Gastrocnemius medialis (tissue), 4 donors: ENCODE measurements around the gene CNOT11. TPM values are rescaled to one million over a fixed set of nuclear protein-coding genes. Genes with fewer than 3 reads are reported as not detected.
"Not testable (repeated sequence)": the region's sequence is repeated elsewhere in the genome, so short reads cannot be mapped to it uniquely, and the experiment has no call there.

Experiments used
- ATAC-seq, 2 donors: fragments of 150-250 bp; one replicate each; pipeline ENCODE4 v1.9.1; 2016
- DNase-seq, 2 donors: peaks; one replicate each; pipeline ENCODE4 v3.0.0-alpha.2; 2019
- H3K27ac ChIP-seq, 4 donors: fragments of 200-600 bp; sonication (generic); 1 replicate in 1 of 4; 2 replicates in 3 of 4; pipeline ENCODE4 v1.5.1; 2016 to 2018; ENCODE audit warnings: mild to moderate bottlenecking in 2 of 4, moderate library complexity in 1 of 4
- H3K27me3 ChIP-seq, 3 donors: fragments of 200-600 bp; sonication (generic) in 2 of 3; 1 replicate in 1 of 3; 2 replicates in 2 of 3; pipeline versions ENCODE4 v1.5.1 to v1.6.0; 2016 to 2019; ENCODE audit warnings: mild to moderate bottlenecking in 1 of 3, moderate library complexity in 1 of 3
- H3K36me3 ChIP-seq, 2 donors: fragments of 200-600 bp; sonication (generic) in 1 of 2; one replicate each; pipeline ENCODE4 v1.5.1; 2017 to 2018
- H3K4me1 ChIP-seq, 2 donors: fragments of 200-600 bp; sonication (generic) in 1 of 2; one replicate each; pipeline ENCODE4 v1.5.1; 2016 to 2017; ENCODE audit warnings: mild to moderate bottlenecking in 2 of 2
- H3K4me3 ChIP-seq, 4 donors: fragments of 200-600 bp; sonication (generic) in 3 of 4; 1 replicate in 1 of 4; 2 replicates in 3 of 4; pipeline ENCODE4 v1.5.1; 2016 to 2019; ENCODE audit warnings: mild to moderate bottlenecking in 2 of 4
- H3K9me3 ChIP-seq, 3 donors: fragments of 200-600 bp; sonication (generic) in 2 of 3; 1 replicate in 1 of 3; 2 replicates in 2 of 3; pipeline ENCODE4 v1.5.1; 2016 to 2019
- POLR2A ChIP-seq, 2 donors: fragments of 450-650 bp; IDR thresholded peaks; one replicate each; pipeline ENCODE4 v1.6.1; 2017; ENCODE audit warnings: antibody characterized with exemption in 2 of 2, mild to moderate bottlenecking in 2 of 2, moderate library complexity in 2 of 2
- in situ Hi-C, 4 donors: fragments of 200-750 bp; cut with MboI; loops; one replicate each; pipeline versions ENCODE4 v1.15.0 to v1.8.0; 2017; ENCODE audit warnings: low sequenced_read_pairs in 4 of 4
- intact Hi-C: fragments of 100-400 bp; cut with DNase I; formaldehyde crosslinking; loops from one replicate; pipeline ENCODE4 v1.15.1; 2023; ENCODE audit warnings: low total_unique reads
- total RNA-seq, 4 donors: library from RNA; depleted of rRNA; stranded (reverse); fragments of >200 nt; gene quantifications; one replicate each; pipeline versions ENCODE4 v1.1.0 to v1.2.3, GENCODE V29; 2016
- TF ChIP-seq, protein P1 (sequence below), 5 experiments: fragments of 450-650 bp in 3 of 5; fragments of 200-600 bp in 2 of 5; sonication (generic) in 2 of 5; IDR thresholded peaks in 4 of 5; conservative IDR thresholded peaks in 1 of 5; 1 replicate in 4 of 5; 2 replicates in 1 of 5; pipeline ENCODE4 v1.5.1; 2016 to 2019; ENCODE audit warnings: antibody characterized with exemption in 5 of 5, mild to moderate bottlenecking in 3 of 5, moderate library complexity in 3 of 5

CNOT11 gene
- total RNA-seq, 4 donors from 2014 or later: 31.2 to 42.0 (median 35.5) TPM

DNA sequence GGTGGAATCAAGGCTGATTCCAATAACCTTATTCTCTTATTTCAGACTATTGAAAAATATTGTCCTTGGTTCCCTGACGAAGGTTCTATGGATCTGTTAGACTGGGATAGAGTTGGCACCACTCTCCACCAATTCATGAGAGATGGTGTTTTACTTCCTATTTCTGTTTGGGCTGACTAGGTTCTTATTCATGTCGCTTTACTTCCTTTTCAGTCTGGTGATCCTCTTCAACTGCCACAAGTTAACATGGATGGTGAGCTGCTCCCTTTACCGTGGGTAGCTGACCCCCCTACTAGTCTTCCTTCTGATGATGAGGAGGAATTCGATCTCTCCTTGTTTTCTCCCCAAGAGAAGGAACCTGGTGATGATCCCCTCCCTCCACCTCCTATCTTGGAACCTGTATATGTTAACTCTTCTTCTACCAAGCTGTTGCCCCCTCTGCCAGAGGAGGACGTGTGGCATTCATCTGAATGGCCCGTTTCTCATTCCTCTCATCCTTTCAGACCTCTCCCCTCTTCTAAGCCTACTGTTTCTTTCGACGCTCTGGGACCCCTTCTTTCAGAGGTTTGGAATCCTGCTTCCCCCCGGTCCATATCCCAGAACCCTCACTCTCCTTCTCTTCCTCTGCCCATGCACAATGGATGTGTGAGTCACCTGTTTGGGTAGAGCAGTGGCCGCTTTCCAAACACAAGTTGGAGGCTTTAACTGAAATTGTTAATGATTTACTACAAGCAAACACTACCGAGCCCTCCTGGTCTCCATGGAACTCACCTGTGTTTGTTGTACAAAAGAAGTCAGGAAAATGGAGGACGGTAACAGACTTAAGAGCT, 13.5 kb upstream of the CNOT11 start:
- no peak overlapping the region for H3K4me3 ChIP-seq
- no peak for DNase-seq
- in situ Hi-C loops: no loop called here
- no peak overlapping the region for H3K27ac ChIP-seq
- no peaks in the 10 kb centered on the region for H3K36me3 ChIP-seq
- no peaks in the 10 kb centered on the region for H3K9me3 ChIP-seq
- no peak for TF ChIP-seq POLR2A (IDR thresholded peaks at IDR 0.05)
- TF ChIP-seq, protein P1, sequence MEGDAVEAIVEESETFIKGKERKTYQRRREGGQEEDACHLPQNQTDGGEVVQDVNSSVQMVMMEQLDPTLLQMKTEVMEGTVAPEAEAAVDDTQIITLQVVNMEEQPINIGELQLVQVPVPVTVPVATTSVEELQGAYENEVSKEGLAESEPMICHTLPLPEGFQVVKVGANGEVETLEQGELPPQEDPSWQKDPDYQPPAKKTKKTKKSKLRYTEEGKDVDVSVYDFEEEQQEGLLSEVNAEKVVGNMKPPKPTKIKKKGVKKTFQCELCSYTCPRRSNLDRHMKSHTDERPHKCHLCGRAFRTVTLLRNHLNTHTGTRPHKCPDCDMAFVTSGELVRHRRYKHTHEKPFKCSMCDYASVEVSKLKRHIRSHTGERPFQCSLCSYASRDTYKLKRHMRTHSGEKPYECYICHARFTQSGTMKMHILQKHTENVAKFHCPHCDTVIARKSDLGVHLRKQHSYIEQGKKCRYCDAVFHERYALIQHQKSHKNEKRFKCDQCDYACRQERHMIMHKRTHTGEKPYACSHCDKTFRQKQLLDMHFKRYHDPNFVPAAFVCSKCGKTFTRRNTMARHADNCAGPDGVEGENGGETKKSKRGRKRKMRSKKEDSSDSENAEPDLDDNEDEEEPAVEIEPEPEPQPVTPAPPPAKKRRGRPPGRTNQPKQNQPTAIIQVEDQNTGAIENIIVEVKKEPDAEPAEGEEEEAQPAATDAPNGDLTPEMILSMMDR (IDR thresholded peaks at IDR 0.05 in 4 of 5, conservative IDR thresholded peaks at IDR 0.05 in 1 of 5): no peak
- intact Hi-C loops: no loop called here
- H3K4me1 ChIP-seq: peaks cover 0 to 6% of the 10 kb centered on the region in 2 donors
- H3K27me3 ChIP-seq: no peaks in the 10 kb centered on the region
- no peak for ATAC-seq

- intact Hi-C loops, H3K36me3 ChIP-seq: not testable (repeated sequence)
Observed at GRCh38 chr2:101239760-101240118, 12.9 kb upstream of the CNOT11 start.

GRCh38 chr2:101240694-101241093, 12.0 kb upstream of the CNOT11 start:
- DNase-seq, H3K4me1 ChIP-seq, H3K4me3 ChIP-seq, in situ Hi-C loops, H3K27me3 ChIP-seq, intact Hi-C loops, H3K27ac ChIP-seq, ATAC-seq, H3K9me3 ChIP-seq, H3K36me3 ChIP-seq: not testable (repeated sequence)
- TF ChIP-seq, protein P1 (IDR thresholded peaks at IDR 0.05 in 4 of 5, conservative IDR thresholded peaks at IDR 0.05 in 1 of 5): peak in 2 of 5 experiments; percentile 20 to 41

More at GRCh38 chr2:101239760-101240118, 12.9 kb upstream of the CNOT11 start:
- H3K27me3 ChIP-seq, H3K4me1 ChIP-seq, H3K9me3 ChIP-seq, in situ Hi-C loops, H3K4me3 ChIP-seq, ATAC-seq, H3K27ac ChIP-seq, DNase-seq: not testable (repeated sequence)

DNA sequence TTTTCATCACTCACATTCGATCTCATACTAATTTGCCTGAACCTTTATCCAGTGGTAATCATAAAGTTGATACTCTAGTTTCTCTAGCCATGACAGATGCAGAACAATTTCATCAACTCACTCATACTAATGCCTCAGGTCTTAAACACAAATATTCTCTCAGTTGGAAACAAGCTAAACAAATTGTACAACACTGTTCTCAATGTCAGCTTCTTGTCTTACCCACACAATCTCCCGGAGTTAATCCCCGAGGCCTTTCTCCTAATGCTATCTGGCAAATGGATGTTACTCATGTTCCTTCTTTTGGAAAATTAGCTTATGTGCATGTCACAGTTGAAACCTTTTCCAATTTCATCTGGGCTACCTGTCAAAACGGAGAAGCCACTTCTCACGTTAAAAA, 11.5 kb upstream of the CNOT11 start:
- Histone ChIP-seq H3K27ac (no peak overlapping the region), H3K4me1 (peaks cover 0 to 6% of the 10 kb centered on the region in 2 donors), H3K9me3 (no peaks in the 10 kb centered on the region), H3K27me3 (no peaks in the 10 kb centered on the region), H3K36me3 (no peaks in the 10 kb centered on the region), H3K4me3 (no peak overlapping the region)
- no peak for TF ChIP-seq POLR2A (IDR thresholded peaks at IDR 0.05)
- TF ChIP-seq, protein P1 (IDR thresholded peaks at IDR 0.05 in 4 of 5, conservative IDR thresholded peaks at IDR 0.05 in 1 of 5): no peak
- no peak for ATAC-seq
- intact Hi-C loops (no loop called here), in situ Hi-C loops (no loop called here)
- DNase-seq: no peak

- H3K27me3 ChIP-seq, H3K4me3 ChIP-seq, H3K36me3 ChIP-seq, intact Hi-C loops, H3K9me3 ChIP-seq, H3K27ac ChIP-seq, H3K4me1 ChIP-seq, in situ Hi-C loops, ATAC-seq, DNase-seq: not testable (repeated sequence)
Observed at GRCh38 chr2:101244373-101244772, 8.3 kb upstream of the CNOT11 start.

GRCh38 chr2:101244899-101245298, 7.8 kb upstream of the CNOT11 start:
- H3K27ac ChIP-seq, H3K27me3 ChIP-seq, DNase-seq, intact Hi-C loops, in situ Hi-C loops, H3K9me3 ChIP-seq, H3K36me3 ChIP-seq, H3K4me1 ChIP-seq, ATAC-seq, H3K4me3 ChIP-seq: not testable (repeated sequence)

DNA sequence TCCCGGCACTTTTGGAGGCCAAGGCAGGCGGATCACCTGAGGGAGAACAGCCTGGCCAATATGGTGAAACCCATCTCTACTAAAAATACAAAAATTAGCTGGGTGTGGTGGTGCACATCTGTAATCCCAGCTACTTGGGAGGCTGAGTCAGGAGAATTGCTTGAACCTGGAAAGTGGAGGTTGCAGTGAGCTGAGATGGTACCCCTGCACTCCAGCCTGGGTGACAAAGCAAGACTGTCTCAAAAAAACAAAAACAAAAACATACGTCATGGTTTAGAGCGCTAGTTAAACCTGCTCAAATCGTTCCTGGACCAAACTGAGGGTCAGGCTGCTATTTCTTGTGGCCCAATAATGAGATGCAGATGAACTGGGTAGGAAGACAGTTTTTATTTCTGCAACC, 7.2 kb upstream of the CNOT11 start:
- intact Hi-C loops, H3K4me3 ChIP-seq, H3K9me3 ChIP-seq, ATAC-seq, H3K27ac ChIP-seq, DNase-seq, H3K4me1 ChIP-seq, in situ Hi-C loops, H3K36me3 ChIP-seq, H3K27me3 ChIP-seq: not testable (repeated sequence)

DNA sequence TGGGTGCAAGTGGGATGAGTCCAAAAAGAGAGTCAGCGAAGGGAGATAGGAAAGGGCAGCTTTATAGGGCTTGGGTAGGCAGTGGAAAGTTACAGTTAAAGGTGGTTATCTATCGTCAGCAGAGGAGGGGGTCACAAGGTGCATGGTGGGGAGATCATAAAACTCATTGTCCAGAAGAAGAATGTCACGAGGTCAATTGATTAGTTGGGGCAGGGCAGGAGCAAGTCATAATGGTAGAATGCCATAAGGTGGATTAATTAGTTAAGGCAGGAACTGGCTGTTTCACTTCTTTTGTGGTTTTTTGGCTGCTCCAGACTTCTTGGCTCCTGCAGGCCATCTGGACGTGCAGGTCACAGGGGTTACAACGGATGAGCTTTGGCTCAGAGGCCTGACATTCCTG, 3.9 kb upstream of the CNOT11 start:
- H3K27ac ChIP-seq, DNase-seq, intact Hi-C loops, H3K4me3 ChIP-seq, H3K9me3 ChIP-seq, H3K27me3 ChIP-seq, in situ Hi-C loops, H3K36me3 ChIP-seq, H3K4me1 ChIP-seq, ATAC-seq: not testable (repeated sequence)
